Astrocyte (in vitro differentiated cells and primary cell): Measurements from ENCODE around the gene MBTD1.

Experiments used
- EZH2 ChIP-seq: IDR thresholded peaks from 2 replicates; pipeline ENCODE4 v1.6.1; 2012; ENCODE audit warnings: mild to moderate bottlenecking, low read length, inconsistent platforms; ENCODE audit not compliant: insufficient read depth
- TF ChIP-seq, protein P1 (sequence below): IDR thresholded peaks from 2 replicates; pipeline ENCODE4 v1.5.1; 2011; ENCODE audit warnings: low read depth, mild to moderate bottlenecking, inconsistent platforms, low read length, moderate library complexity; ENCODE audit not compliant: insufficient read depth

DNA sequence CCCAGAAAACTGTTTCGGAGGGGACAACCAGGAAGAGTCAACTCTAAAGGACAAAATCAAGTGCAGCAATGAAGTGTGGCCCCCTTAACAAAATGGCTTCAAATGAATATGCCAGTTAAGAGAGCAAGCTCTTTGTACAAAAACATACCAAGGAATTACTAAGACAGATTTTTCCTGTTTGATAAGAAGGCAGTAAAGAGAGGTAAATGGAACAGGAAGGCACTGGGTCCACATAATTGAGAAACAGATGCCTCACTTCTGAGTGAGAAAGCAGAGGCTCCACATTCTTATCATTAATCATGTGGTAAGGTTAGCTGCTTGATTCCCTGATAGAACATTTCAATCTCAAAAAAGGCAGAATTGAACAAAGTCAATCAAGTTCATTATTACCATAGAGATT, 44.9 kb downstream of the MBTD1 start:
- TF ChIP-seq, protein P1, sequence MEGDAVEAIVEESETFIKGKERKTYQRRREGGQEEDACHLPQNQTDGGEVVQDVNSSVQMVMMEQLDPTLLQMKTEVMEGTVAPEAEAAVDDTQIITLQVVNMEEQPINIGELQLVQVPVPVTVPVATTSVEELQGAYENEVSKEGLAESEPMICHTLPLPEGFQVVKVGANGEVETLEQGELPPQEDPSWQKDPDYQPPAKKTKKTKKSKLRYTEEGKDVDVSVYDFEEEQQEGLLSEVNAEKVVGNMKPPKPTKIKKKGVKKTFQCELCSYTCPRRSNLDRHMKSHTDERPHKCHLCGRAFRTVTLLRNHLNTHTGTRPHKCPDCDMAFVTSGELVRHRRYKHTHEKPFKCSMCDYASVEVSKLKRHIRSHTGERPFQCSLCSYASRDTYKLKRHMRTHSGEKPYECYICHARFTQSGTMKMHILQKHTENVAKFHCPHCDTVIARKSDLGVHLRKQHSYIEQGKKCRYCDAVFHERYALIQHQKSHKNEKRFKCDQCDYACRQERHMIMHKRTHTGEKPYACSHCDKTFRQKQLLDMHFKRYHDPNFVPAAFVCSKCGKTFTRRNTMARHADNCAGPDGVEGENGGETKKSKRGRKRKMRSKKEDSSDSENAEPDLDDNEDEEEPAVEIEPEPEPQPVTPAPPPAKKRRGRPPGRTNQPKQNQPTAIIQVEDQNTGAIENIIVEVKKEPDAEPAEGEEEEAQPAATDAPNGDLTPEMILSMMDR: no peak
- no peak for TF ChIP-seq EZH2
